HG02678 (cell line): ENCODE data around the gene MPPE1.

Experiments used
- ATAC-seq: cut with Tn5 transposase; IDR thresholded peaks from one replicate; pipeline ENCODE4 v1.9.1; 2021; ENCODE audit warnings: mild to moderate bottlenecking, moderate library complexity; ENCODE audit not compliant: unreplicated experiment

Gene MPPE1

GRCh38 chr18:11885278-11885947 lies 22.7 kb downstream of the MPPE1 start:
- ATAC-seq = no peak

- ATAC-seq = no peak
These were observed 23.6 kb downstream of the MPPE1 start for GRCh38 chr18:11884396-11885030.

- peak; percentile 84 for ATAC-seq
These were observed 25.0 kb downstream of the MPPE1 start for GRCh38 chr18:11883153-11883552.

- no peak for ATAC-seq
These were observed 25.5 kb downstream of the MPPE1 start for GRCh38 chr18:11882636-11883035.

GRCh38 chr18:11880586-11881304 lies 27.4 kb downstream of the MPPE1 start:
- no peak for ATAC-seq

- no peak for ATAC-seq
These were observed 30.5 kb downstream of the MPPE1 start for GRCh38 chr18:11877497-11878135.

- no peak for ATAC-seq
These were observed 33.4 kb downstream of the MPPE1 start for GRCh38 chr18:11874676-11875075.

GRCh38 chr18:11873670-11874340 lies 34.3 kb downstream of the MPPE1 start:
- no peak for ATAC-seq

- no peak for ATAC-seq
These were observed 35.5 kb downstream of the MPPE1 start for GRCh38 chr18:11872479-11873136.

GRCh38 chr18:11871501-11871900 lies 36.6 kb downstream of the MPPE1 start:
- ATAC-seq = no peak

GRCh38 chr18:11868230-11868629 lies 39.9 kb downstream of the MPPE1 start:
- ATAC-seq = no peak

GRCh38 chr18:11866764-11867163 lies 41.4 kb downstream of the MPPE1 start:
- ATAC-seq = no peak

GRCh38 chr18:11866329-11866728 lies 41.8 kb downstream of the MPPE1 start:
- no peak for ATAC-seq

- no peak for ATAC-seq
These were observed 43.0 kb downstream of the MPPE1 start for GRCh38 chr18:11865071-11865470.

- no peak for ATAC-seq
These were observed 43.6 kb downstream of the MPPE1 start for GRCh38 chr18:11864471-11864870.

- no peak for ATAC-seq
These were observed 45.5 kb downstream of the MPPE1 start for GRCh38 chr18:11862468-11863137.

- no peak for ATAC-seq
These were observed 46.4 kb downstream of the MPPE1 start for GRCh38 chr18:11861583-11862288.

- no peak for ATAC-seq
These were observed 47.3 kb downstream of the MPPE1 start for GRCh38 chr18:11860594-11861450.
